DOHH2 (cell line): Measurements from ENCODE around the gene NKIRAS1.

Source experiments
- H3F3A ChIP-seq: fragments of 200-600 bp; sonication (generic), shearing (Covaris generic); 2 replicates; pipeline ENCODE4 v1.6.0; 2016; ENCODE audit warnings: antibody characterized with exemption, mild to moderate bottlenecking; ENCODE audit not compliant: control insufficient read depth, insufficient read depth
- H3K27ac ChIP-seq: fragments of 200-600 bp; sonication (generic); 2 replicates; pipeline ENCODE4 v1.5.1; 2014; ENCODE audit warnings: low read depth, mild to moderate bottlenecking, low read length, moderate library complexity
- H3K27me3 ChIP-seq: fragments of 200-600 bp; sonication (generic); 2 replicates; pipeline ENCODE4 v1.6.1; 2014; ENCODE audit warnings: mild to moderate bottlenecking, low read length, mixed read lengths; ENCODE audit not compliant: control insufficient read depth
- H3K36me3 ChIP-seq: fragments of 200-600 bp; sonication (generic); 2 replicates; pipeline ENCODE4 v1.6.1; 2014; ENCODE audit warnings: mild to moderate bottlenecking, low read length, moderate library complexity, mixed read lengths; ENCODE audit not compliant: control insufficient read depth
- H3K4me1 ChIP-seq: fragments of 200-600 bp; sonication (generic); 2 replicates; pipeline ENCODE4 v1.6.1; 2014; ENCODE audit warnings: mild to moderate bottlenecking, low read length, mixed read lengths; ENCODE audit not compliant: control insufficient read depth
- H3K4me2 ChIP-seq: fragments of 200-600 bp; sonication (generic); 2 replicates; pipeline ENCODE4 v1.6.0; 2014; ENCODE audit warnings: mild to moderate bottlenecking, low read length, moderate library complexity
- H3K4me3 ChIP-seq: fragments of 200-600 bp; sonication (generic); 2 replicates; pipeline ENCODE4 v1.5.1; 2014; ENCODE audit warnings: mild to moderate bottlenecking, low read length, mixed read lengths
- H3K79me2 ChIP-seq: fragments of 200-600 bp; sonication (generic); 2 replicates; pipeline ENCODE4 v1.6.1; 2014; ENCODE audit warnings: mild to moderate bottlenecking, low read length, mixed read lengths; ENCODE audit not compliant: control insufficient read depth
- H3K9me2 ChIP-seq: fragments of 200-600 bp; sonication (generic); replicated peaks from 2 replicates; pipeline ENCODE4 v1.6.1; 2014; ENCODE audit warnings: mild to moderate bottlenecking, low read length, mixed read lengths; ENCODE audit not compliant: control insufficient read depth
- H3K9me3 ChIP-seq: fragments of 200-600 bp; sonication (generic); 2 replicates; pipeline ENCODE4 v1.6.1; 2014; ENCODE audit warnings: antibody characterized with exemption, low read length, mixed read lengths; ENCODE audit not compliant: control insufficient read depth, insufficient read depth
- H4K20me1 ChIP-seq: fragments of 200-600 bp; sonication (generic); 2 replicates; pipeline ENCODE4 v1.6.0; 2014; ENCODE audit warnings: low read depth, mild to moderate bottlenecking, antibody characterized with exemption, low read length, moderate library complexity; ENCODE audit not compliant: control insufficient read depth, insufficient read depth
- EZH2phosphoT487 ChIP-seq: fragments of 200-600 bp; sonication (generic); IDR thresholded peaks from 2 replicates; pipeline ENCODE4 v1.6.1; 2017; ENCODE audit warnings: borderline replicate concordance, mild to moderate bottlenecking, antibody characterized with exemption, low read length, moderate library complexity, mixed read lengths
- TF ChIP-seq, protein P1 (sequence below): fragments of 200-600 bp; sonication (generic); IDR thresholded peaks from one replicate; pipeline ENCODE4 v1.5.1; 2014; ENCODE audit warnings: antibody characterized with exemption, mild to moderate bottlenecking, low read depth, low read length; ENCODE audit not compliant: poor library complexity, severe bottlenecking

NKIRAS1 gene

GRCh38 chr3:23931597-23931996, 14.8 kb upstream of the NKIRAS1 start:
- H3K4me1 ChIP-seq: no peaks in the 10 kb centered on the region
- no peaks in the 10 kb centered on the region for H3K9me2 ChIP-seq
- 0 out of 2 replicates have a peak, but pooled peaks cover 2% of the 10 kb centered on the region for H3F3A ChIP-seq
- no peaks in the 10 kb centered on the region for H3K79me2 ChIP-seq
- H4K20me1 ChIP-seq: no peaks in the 10 kb centered on the region
- no peak overlapping the region for H3K27ac ChIP-seq
- TF ChIP-seq, protein P1, sequence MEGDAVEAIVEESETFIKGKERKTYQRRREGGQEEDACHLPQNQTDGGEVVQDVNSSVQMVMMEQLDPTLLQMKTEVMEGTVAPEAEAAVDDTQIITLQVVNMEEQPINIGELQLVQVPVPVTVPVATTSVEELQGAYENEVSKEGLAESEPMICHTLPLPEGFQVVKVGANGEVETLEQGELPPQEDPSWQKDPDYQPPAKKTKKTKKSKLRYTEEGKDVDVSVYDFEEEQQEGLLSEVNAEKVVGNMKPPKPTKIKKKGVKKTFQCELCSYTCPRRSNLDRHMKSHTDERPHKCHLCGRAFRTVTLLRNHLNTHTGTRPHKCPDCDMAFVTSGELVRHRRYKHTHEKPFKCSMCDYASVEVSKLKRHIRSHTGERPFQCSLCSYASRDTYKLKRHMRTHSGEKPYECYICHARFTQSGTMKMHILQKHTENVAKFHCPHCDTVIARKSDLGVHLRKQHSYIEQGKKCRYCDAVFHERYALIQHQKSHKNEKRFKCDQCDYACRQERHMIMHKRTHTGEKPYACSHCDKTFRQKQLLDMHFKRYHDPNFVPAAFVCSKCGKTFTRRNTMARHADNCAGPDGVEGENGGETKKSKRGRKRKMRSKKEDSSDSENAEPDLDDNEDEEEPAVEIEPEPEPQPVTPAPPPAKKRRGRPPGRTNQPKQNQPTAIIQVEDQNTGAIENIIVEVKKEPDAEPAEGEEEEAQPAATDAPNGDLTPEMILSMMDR: no peak
- TF ChIP-seq EZH2phosphoT487: no peak
- H3K4me2 ChIP-seq: no peak overlapping the region
- no peak overlapping the region for H3K4me3 ChIP-seq
- H3K27me3 ChIP-seq: 0 out of 2 replicates have a peak, but pooled peaks cover 3% of the 10 kb centered on the region
- H3K9me3 ChIP-seq: no peaks in the 10 kb centered on the region
- H3K36me3 ChIP-seq: no peaks in the 10 kb centered on the region

DNA sequence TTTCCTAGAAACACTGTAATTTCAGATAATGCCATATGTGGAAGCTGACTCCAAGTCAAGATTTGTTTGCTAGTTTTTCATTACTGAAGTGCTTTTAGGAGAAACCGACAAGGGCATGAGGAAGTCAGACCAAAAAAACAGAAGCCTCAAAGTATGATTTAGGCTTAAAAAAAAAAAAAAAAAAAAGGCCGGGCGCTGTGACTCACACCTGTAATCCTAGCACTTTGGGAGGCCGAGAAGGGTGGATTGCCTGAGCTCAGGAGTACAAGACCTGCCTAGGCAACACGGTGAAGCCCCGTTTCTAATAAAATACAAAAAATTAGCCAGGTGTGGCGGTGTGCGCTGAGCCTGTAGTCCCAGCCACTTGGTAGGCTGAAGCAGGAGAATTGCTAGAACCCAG, 11.7 kb upstream of the NKIRAS1 start:
- no peaks in the 10 kb centered on the region for H3K9me2 ChIP-seq
- no peaks in the 10 kb centered on the region; the same call in 1 of the 2 replicates for H3K36me3 ChIP-seq
- no peaks in the 10 kb centered on the region for H3K9me3 ChIP-seq
- H3K4me3 ChIP-seq: no peak overlapping the region
- no peaks in the 10 kb centered on the region for H4K20me1 ChIP-seq
- H3K27ac ChIP-seq: no peak overlapping the region
- no peaks in the 10 kb centered on the region for H3K4me1 ChIP-seq
- H3K27me3 ChIP-seq: no peaks in the 10 kb centered on the region
- no peak overlapping the region for H3K4me2 ChIP-seq
- TF ChIP-seq, protein P1: no peak
- no peak for TF ChIP-seq EZH2phosphoT487
- peaks cover 10% of the 10 kb centered on the region for H3F3A ChIP-seq
- H3K79me2 ChIP-seq: no peaks in the 10 kb centered on the region

- Histone ChIP-seq H3K27ac (no peak overlapping the region), H3K4me3 (no peak overlapping the region), H3F3A (peaks cover 21% of the 10 kb centered on the region), H3K9me2 (no peaks in the 10 kb centered on the region), H3K27me3 (no peaks in the 10 kb centered on the region), H3K4me1 (no peaks in the 10 kb centered on the region), H3K79me2 (no peaks in the 10 kb centered on the region), H3K9me3 (no peaks in the 10 kb centered on the region), H3K36me3 (no peaks in the 10 kb centered on the region; the same call in 1 of the 2 replicates), H4K20me1 (no peaks in the 10 kb centered on the region), H3K4me2 (no peak overlapping the region)
- TF ChIP-seq EZH2phosphoT487: no peak
- TF ChIP-seq, protein P1: no peak
Observed at GRCh38 chr3:23926736-23927135, 9.9 kb upstream of the NKIRAS1 start.
